Transverse colon (tissue), 4 donors: ENCODE measurements around the gene ADGRB2.

ENCODE experiments used
- POLR2AphosphoS5 ChIP-seq, 3 donors: sonication (generic); formaldehyde crosslinking; IDR thresholded peaks; one replicate each; pipeline ENCODE4 v1.6.1; 2016; ENCODE audit warnings: antibody characterized with exemption in 3 of 3
- TF ChIP-seq, protein P1 (sequence below), 5 experiments: fragments of 200-600 bp in 3 of 5; fragments of 450-650 bp in 2 of 5; sonication (generic) in 3 of 5; IDR thresholded peaks; 1 replicate in 2 of 5; 2 replicates in 3 of 5; pipeline ENCODE4 v1.5.1; 2016 to 2017; ENCODE audit warnings: antibody characterized with exemption in 5 of 5, inconsistent platforms in 3 of 5, mild to moderate bottlenecking in 2 of 5, moderate library complexity in 1 of 5

DNA sequence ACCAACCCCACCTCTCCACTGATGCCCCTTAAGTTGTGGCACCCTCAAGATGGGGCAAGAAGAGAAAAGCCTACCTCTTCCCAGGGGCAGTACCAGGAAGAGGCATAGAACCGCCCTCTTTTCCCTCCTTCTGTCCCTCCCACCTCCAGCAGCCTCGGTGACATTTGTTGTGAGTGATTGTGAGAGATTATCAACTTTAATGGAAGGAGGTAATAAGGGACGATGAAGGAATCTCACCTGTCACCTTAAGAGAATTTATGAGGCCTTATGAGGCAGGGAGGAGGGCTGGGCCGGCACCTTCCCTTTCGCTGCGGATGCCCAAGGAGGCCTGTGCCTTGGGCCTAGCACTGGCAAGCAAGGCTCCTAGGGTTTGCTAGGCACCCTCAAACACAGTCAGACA lies 1.4 kb upstream of the ADGRB2 start:
- TF ChIP-seq, protein P1, sequence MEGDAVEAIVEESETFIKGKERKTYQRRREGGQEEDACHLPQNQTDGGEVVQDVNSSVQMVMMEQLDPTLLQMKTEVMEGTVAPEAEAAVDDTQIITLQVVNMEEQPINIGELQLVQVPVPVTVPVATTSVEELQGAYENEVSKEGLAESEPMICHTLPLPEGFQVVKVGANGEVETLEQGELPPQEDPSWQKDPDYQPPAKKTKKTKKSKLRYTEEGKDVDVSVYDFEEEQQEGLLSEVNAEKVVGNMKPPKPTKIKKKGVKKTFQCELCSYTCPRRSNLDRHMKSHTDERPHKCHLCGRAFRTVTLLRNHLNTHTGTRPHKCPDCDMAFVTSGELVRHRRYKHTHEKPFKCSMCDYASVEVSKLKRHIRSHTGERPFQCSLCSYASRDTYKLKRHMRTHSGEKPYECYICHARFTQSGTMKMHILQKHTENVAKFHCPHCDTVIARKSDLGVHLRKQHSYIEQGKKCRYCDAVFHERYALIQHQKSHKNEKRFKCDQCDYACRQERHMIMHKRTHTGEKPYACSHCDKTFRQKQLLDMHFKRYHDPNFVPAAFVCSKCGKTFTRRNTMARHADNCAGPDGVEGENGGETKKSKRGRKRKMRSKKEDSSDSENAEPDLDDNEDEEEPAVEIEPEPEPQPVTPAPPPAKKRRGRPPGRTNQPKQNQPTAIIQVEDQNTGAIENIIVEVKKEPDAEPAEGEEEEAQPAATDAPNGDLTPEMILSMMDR (IDR thresholded peaks at IDR 0.05): no peak
- no peak for TF ChIP-seq POLR2AphosphoS5 (IDR thresholded peaks at IDR 0.05)
